HG03439 (cell line): ENCODE results near the gene PPP5C.
"Not testable (repeated sequence)": the region's sequence is repeated elsewhere in the genome, so short reads cannot be mapped to it uniquely, and the experiment has no call there.

Source experiments
- ATAC-seq: cut with Tn5 transposase; IDR thresholded peaks from one replicate; pipeline ENCODE4 v1.9.1; 2021; ENCODE audit warnings: mild to moderate bottlenecking, moderate library complexity; ENCODE audit not compliant: unreplicated experiment

PPP5C gene

DNA sequence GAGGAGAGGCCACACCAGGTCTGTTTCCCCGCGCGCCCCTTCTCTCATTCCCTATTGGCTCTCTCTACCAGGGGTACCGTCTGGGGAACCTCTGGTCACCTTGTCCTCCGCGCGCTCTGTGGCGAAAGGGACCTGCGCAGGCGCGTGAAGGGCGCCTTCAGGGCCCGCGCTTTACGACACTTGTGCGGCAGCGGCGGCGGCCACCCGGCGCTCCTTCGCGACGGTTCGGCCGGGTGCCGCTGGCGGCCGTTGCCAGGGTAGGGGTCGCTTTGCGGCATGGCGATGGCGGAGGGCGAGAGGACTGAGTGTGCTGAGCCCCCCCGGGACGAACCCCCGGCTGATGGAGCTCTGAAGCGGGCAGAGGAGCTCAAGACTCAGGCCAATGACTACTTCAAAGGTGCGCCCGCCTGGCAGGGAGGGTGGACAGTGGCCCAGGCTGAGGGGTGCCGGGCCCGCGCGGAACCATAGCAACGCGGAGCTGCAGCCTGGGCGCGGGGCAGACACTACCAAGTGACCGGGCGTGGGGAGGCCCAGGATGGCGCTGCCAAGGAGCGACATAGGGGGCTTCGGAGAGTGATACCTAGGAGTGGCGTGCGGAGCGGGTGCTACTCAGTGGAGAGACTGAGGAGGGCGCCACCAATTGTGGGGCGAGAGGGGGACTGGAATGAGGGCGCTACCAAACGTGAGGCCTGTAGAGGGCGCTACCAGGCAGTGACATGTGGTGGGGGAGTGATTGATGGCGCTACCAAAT, at the start of gene PPP5C:
TSS of gene PPP5C (plus strand) at position 267 of the 751 bp plus-strand sequence. CDS start at position 277, 10 bp downstream.
- peak; percentile 57 for ATAC-seq

GRCh38 chr19:46297700-46298478, 49.0 kb upstream of the PPP5C start:
- no peak for ATAC-seq

- no peak for ATAC-seq
Observed at GRCh38 chr19:46298479-46299003, 48.3 kb upstream of the PPP5C start.

GRCh38 chr19:46299004-46299509, 47.8 kb upstream of the PPP5C start:
- ATAC-seq: no peak

DNA sequence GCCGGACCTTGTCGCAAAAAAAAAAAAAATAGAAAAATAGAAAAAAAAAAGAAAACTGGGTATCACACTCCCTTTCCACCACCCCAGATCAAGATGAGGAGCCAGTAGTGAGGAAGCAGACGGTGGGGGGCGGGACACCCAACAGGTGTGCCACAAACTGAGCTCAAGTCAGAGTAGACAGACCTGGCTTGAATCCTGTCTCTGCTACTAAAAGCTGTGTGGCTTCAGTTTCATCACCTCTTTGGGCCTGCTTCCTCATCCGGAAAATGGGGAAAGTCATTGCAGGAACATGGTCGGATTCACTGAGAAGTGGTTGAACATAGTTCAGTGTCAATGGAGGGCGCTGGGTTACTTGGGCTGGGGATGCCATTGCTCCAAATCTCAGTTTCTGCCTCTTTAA, 47.2 kb upstream of the PPP5C start:
- no peak for ATAC-seq

DNA sequence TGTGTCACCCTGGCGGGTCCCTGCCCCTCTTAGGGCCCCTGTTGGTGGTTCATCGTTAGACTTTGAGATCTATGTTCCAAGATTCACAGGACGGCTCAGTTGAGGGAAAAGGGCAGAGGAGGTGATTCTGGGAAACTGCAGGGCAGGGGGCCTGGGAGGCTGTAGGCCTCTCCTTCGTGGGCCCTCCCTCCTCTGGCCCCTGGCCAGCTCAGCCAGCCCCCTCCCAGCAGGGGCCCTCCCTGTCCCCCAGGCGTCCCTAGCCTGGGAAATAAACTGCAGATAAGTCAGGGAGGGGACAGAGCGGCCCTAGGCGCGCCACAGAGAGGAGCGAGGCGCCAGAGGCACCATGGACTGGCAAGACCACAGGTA, 43.6 kb upstream of the PPP5C start:
- ATAC-seq: no peak

GRCh38 chr19:46303691-46304397, 43.0 kb upstream of the PPP5C start:
- ATAC-seq: no peak

DNA sequence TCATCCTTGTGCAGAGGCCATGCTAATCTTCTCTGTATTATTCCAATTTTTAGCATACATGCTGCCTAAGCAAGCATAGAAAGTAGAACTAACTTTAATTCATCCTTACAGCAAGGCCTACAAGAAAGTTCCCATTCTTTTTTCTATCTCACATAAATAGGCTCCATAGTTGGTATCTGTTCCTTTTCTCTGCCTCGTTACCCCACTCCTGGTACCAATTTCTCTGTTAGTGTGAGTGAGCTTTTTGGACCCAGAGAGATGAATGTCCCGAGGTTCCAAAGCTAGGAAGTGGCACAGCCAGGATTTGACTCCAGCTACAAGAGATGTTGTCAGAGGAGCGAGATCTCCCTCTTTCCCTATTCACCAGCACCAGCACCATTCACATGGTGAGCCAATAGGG, 40.4 kb upstream of the PPP5C start:
- ATAC-seq: no peak

- no peak for ATAC-seq
Observed at GRCh38 chr19:46308510-46308909, 38.4 kb upstream of the PPP5C start.

DNA sequence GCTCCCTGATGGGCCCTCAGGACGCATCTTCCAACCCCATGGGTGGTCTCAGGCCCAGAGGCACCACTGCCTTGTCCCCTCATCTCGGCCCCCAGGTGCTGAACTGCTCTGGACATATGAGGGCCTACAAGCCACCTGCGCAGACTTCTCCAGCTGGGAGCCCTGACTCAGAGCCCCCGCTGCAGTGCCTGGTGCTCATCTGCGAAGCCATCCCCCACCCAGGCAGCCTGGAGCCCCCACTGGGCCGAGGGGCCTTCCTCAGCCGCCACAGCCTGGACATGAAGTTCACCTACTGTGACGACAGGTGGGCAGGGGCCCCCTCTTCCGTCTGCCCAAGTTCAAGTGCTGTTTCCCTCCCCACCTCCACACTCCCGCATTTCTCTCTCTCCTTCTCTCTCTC, 37.8 kb upstream of the PPP5C start:
- no peak for ATAC-seq

DNA sequence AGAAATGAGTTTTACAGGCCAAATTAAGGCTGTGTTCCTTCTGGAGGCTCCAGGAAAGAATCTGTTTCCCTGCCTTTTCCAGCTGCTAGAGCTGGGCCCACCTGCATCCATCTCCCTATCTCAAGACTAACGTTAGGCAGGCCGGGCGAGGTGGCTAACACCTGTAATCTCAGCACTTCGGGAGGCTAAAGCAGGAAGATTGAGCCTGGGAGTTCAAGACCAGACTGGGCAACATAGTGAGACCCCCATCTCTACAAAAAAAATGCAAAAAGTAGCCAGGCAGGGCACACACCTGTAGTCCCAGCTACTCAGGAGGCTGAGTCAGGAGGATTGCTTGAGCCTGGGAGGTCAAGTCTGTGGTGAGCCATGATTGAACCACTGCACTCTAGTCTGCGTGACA, 35.4 kb upstream of the PPP5C start:
- no peak for ATAC-seq

DNA sequence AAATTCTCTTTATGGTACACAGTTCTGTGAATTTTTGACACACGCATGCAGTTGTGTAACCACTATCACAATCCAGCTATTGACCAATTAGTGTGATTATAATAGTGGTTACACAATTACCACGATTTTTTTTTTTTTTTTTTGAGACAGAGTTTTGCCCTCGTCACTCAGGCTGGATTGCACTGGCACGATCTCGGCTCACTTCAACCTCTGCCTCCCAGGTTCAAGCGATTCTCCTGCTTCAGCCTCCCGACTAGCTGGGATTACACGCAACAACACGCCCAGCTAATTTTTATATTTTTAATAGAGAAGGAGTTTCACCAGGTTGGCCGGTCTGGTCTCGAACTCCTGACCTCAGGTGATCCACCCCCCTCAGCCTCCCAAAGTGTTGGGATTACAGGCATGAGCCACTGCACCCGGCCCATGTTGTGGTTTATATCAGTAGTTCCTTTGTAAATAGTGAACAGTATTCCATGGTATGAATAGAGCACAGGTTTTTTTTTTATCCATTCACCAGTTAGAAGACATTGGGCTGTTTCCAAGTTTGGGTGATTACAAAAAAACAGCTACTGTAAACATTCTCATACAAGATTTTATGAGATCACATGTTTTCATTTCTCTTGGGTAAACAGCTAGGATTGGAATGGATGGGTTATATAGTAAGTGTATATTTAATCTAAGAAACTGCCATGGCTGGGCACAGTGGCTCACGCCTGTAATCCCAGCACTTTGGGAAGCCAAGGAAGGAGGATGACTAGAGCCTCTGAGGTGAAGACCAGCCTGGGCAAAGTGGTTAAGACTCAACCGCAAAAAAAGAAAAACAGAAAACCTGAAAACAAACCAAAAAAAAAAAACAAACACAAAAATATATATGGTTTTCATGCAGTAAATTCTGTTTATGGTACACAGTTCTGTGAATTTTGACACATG, 33.1 kb upstream of the PPP5C start:
- not testable (repeated sequence) for ATAC-seq

DNA sequence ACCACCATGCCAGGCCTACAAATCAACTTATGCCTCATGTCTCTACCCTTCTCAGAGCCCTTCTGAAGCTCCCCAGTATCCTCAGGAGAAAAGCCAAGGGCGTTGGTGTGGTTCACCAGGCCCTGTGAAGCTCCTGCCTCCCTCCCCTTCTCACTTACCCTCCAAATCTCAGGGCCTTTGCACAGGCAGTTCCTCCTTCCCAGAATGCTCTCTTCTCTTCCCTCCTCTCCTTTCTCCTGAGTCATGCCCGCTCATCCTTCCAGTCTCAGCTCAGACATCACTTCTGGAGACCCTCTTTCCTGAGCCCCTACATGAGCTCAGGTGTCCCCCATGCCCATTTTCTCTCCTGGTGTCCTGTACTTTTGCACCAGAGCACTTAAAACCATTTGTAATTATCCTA, 29.5 kb upstream of the PPP5C start:
- no peak for ATAC-seq

GRCh38 chr19:46319613-46320012, 27.3 kb upstream of the PPP5C start:
- ATAC-seq: no peak

GRCh38 chr19:46320559-46320958, 26.3 kb upstream of the PPP5C start:
- ATAC-seq: no peak

DNA sequence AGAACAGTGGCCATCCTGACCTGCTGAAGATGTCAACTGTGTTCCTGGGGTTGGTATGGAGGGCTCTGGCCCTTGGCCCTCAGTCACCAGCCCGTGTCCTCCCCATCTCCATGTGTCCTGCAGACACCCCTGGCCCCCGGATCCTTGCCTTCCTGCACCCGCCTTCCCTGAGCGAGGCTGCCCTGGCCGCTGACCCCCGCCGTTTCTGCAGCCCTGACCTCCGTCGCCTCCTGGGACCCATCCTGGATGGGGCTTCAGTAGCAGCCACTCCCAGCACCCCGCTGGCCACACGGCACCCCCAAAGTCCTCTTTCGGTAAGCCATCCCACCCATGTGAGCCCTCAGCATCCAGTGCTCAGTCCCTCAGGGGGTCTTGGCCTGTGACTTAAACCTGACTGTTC, 25.2 kb upstream of the PPP5C start:
- no peak for ATAC-seq

DNA sequence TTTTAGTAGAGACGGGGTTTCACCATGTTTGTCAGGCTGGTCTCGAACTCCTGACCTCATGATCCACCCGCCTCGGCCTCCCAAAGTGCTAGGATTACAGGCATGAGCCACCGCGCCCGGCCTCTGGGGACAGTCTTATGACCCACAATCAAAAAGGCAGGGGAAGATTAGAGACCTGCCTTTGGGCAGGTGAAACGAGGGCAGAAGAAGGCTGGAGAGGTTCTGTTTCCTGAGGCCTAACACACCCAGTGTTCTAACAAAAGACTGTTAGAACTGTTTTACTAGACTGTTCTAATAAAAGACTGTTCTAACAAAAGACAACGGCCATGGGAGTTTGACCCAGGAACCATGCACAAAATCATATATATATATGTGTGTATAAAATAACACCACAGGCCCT, 23.7 kb upstream of the PPP5C start:
- not testable (repeated sequence) for ATAC-seq

GRCh38 chr19:46324277-46324676, 22.6 kb upstream of the PPP5C start:
- no peak for ATAC-seq

- no peak for ATAC-seq
Observed at GRCh38 chr19:46326608-46327007, 20.3 kb upstream of the PPP5C start.

- ATAC-seq: no peak
Observed at GRCh38 chr19:46328079-46328478, 18.8 kb upstream of the PPP5C start.
